NCI-H1092 treated with DMSO at 0.1 percent for 48 hours (cell line): ENCODE data around the gene TMUB2.
A peak's percentile ranks its signal among the peaks of the same experiment; 100 is the strongest.

Source experiments
- DNase-seq: peaks from one replicate; lab custom pipeline; 2025; lab: John Stamatoyannopoulos, UW

The TMUB2 gene

GRCh38 chr17:44202756-44203155, 16.0 kb downstream of the TMUB2 start:
- DNase-seq: no peak

- peak; percentile 10 for DNase-seq
Measured at GRCh38 chr17:44203731-44204440, 17.1 kb downstream of the TMUB2 start.

DNA sequence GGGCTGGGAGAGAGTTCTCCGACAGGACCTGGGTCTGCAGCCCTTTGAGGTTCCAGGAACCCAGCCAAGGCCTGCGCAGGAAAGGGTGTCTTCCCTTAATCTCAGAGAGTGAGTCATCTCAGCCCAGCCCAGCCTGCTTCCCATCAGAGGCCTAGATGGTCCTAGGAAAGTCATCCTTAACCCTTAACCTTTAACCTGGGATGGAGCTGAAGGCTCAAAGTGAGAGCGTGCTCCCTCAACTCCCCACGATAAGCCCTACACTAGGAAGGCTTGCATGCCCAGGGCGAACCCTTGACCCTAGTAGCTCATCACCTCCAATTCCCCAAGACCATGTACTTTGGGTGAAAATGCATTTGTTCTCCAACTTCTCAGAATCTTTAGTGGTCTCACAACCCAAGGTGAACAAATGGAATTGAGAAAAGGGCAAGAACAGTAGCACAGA, 17.7 kb downstream of the TMUB2 start:
- DNase-seq: no peak

DNA sequence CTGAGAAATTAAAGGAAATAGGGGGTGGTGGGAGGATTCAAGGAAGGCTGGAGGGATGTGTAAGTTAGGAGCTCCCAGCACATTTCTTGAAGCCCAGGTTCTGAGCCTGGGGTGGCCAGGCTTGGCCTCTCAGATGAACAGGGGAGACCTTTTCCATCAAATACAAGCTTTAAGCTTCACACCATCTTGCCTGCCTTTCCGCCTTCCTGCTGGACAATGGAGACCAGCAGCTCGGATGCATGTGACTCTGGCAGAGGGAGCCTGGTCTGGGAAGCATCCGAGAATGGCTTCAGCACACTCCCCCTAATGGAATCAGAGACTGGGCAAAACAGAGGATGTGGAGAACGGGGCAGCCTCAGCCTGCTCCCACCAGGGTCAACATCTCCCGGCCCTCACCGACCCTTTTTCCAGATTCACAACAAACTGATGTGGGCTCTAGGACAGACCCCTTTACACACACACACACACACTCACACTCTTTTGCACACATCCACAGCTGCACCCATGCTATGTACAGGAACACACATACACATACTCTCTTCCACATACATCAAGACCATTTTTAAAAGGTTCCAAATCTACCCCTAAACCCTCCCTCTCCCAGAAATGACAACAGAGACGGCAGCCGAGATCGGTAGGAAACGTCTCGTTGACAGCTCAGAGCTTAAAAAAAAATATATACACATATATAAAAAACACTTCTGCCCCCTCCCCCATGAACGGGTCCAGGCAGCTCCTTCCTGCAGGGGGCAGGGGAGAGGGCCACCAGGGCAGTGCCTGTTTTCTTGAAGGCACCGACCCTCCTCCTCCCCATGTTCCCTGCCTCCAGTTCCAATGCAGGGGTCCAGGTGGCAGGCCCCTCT, 19.4 kb downstream of the TMUB2 start:
- no peak for DNase-seq

GRCh38 chr17:44206825-44207155, 20.0 kb downstream of the TMUB2 start:
- no peak for DNase-seq

DNA sequence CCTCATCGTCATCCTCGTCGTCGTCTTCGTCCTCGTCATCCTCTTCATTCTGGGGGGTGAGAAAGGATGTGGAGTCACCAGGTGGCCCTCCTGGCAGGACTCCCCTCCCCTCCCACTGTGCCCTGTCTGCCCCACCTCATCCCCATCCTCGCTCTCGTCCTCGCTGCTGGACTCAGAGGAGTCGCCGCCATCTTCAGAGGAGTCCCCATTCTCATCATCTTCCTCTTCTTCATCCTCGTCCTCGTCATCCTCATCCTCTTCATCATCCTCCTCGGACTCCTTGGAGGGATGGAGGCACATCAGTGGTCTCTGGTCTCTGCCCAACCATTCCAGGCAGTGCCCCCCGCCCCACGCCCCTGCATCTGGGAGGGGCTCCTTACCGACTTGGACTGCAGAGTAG, 20.5 kb downstream of the TMUB2 start:
- DNase-seq: no peak

GRCh38 chr17:44207743-44208142, 21.0 kb downstream of the TMUB2 start:
- DNase-seq: no peak

DNA sequence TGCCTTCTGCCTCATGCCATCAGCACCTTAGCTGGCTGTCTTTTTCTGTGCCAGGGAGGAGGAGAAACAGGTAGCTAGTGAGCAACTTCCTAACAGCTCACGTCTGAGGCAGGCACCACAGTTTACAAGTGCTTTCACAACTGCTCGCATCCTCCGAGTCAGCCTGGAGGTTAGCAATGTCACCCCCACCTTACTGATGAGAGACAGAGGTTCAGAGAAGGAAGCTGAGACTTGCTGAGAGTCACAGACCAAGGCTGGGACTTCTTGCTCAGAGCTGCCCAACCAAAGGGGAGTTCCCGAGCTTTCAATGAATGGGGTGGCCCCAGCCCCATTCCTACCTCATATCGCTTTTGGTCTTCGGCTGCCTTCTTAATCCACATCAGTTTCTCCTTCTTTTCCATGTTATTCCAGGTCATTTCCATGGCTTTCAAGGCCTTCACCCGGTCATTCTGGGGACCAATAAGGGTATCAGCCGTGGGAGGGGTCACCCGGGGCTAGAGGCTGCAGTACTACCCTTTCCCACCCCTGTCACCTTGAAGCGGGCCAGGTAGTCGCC, 23.1 kb downstream of the TMUB2 start:
- DNase-seq: no peak

DNA sequence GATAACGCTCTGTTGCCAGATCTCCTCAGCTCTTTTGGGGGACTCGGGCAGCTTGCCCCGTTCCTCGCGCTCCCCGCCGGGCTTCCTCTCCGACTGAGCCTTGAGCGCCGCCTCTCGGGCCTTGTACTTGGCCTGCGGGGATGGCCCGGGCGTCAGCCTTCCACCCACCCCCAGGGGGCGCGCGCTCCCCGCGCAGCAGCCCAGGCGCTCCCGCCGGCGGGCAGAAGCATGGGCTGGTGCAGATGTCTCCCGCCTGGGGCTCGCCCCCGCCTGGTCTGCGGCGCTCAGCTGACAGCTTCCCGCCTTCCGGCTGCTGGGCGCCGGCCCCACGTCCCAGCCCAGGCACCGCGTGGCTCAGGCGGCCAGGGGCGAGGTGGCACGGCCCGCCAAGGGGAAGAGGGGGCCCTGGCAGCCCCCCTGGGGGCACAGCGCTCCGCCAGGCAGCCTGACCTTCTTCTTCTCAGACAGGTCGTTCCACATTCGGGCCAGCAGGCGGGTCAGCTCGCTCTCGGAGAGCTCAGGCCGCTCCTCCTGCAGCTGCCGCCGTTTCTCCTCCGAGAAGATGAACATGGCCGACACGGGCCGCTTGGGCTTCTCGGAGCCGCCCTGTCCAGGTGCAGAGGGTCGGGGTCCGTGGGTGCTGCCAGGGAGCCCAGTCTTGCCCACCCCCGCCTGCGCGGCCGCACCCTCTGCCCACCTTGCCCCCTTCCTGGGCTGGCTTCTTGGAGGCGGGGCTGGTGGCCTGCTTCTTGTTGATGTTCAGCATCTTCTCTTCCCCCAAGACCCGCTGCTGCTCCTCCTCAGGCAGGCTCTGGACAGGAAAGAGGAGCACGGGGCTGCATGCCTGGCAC, 23.8 kb downstream of the TMUB2 start:
- peak; percentile 58 for DNase-seq

GRCh38 chr17:44211281-44212265, 24.8 kb downstream of the TMUB2 start:
- no peak for DNase-seq

- no peak for DNase-seq
Measured at GRCh38 chr17:44212507-44213402, 26.0 kb downstream of the TMUB2 start.

DNA sequence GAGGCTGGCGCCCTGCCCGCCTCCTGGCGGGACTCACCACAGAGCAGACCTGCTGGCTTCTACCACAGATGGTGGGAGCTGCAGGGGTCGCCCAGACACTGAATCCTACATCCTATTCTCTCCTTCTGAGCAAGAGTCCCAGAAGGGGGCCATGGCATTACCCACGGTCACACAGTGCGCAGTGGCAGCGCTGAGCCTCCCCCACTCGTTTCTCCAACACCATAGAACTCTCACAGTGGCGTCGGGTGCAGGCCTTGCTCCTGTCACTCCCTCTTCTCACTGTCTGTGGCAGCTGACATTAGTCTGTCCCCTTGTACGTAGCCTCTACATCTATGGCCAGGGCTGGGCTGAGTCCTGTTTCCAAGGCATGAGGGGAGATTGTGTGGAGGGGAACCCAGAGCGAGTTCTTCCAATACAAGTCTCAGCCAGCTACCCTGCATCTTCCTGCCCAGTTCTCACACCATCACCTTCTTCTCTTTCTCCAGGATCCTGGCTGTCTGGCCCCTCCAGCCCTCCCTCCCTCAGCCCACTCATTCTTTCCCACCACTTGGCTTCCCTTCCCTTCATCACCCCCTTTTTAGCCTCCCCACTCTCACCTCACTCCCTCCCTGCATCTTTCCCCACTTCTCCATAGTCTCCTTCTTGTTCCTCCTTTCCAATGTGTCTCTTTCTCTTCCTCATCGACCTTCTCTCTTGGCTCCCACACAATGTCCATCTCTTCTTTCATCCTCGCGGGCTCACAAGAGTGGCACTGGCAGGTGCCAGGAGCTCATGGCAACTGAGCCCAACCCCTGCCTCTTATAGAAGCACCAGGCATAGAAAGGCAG, 26.8 kb downstream of the TMUB2 start:
- DNase-seq: no peak

DNA sequence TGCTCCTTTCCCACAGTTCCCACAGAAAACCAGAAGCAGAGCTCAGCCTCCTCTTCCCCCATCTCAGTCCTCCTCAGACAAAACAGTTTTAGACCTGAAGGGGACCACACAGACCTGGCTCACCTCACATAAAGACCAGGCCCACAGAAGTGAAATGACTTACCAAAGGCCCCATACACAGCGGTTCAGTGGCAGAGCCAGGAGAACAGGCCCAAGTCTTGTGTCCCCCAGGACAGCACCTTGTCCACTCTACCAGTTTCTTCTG, 27.4 kb downstream of the TMUB2 start:
- no peak for DNase-seq

DNA sequence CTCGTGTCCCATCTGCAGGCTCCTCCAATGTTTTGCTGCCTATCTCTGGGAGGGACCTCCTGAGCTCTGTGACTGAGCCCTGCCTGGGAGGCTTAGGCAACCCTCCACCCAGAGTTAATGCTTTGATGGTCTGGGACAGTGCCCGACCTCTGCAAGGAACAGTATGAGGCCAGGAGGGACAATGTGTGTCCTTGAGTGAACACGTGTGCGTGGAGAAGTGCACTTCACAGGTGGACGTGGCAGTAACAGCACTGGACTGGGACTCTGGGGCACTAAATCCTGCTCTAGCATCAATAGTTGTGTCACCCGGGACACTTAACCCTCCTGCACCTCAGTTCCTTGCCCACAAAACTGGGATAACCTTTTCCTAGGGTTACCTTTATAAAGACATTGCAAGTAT, 28.1 kb downstream of the TMUB2 start:
- DNase-seq: no peak

GRCh38 chr17:44216173-44216572, 29.4 kb downstream of the TMUB2 start:
- no peak for DNase-seq

DNA sequence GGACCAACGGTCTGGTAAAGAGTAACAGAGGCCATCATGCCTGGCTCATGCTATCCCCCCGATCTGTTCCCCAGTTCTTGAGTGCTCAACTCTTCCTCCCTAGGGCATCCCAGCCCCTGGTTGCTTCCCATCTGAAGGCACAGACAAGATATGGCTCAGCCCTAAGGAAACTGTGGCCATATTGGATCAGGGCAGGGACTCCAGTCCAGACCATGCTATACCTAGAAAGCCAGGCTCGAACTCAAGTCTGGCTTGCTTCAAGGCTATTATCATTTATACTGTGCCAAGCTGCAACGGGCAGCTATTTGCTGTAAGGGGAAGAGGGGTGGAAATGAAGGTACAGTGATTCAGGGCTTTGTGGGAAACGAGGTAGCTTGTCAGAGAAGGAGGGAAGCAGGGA, 29.9 kb downstream of the TMUB2 start:
- no peak for DNase-seq

- DNase-seq: no peak
Measured at GRCh38 chr17:44217738-44218343, 31.1 kb downstream of the TMUB2 start.

DNA sequence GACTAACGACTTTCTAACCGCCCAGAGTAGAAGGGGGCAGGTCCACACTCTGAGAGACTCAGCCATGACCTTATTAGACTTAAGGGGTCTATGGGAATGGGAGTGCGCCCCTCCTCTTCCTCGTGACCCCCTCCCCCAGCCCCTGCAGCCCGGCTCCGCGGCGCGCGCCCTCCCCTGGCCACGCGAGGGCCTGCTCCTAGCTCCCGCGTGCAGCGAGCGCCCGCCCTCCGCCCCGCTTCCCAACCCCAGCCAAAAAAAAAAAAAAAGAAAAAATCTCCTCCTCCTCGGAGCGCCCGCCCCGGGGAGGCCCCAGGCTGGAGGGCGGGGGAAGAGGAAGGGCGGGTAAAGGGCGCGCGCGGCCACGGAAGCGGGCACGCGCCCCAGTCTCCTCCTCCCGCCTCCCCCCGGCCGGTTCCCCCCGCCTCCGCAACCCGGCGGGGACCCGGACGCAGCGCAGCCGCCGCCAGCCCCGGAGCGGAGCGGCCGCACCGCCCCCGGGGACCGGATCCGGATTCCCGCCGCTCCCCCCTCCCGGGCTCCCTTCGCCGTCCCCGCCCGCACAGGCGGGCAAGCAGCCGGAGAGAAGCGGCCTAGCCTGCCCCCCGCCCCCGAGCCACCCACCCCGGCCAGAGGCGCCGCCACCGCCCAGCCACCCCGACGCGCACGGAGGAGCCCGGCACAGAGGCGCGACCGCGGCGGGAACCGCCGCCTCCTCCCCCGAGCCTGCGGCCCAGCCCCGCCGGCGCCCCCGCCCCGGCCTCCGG, 31.8 kb downstream of the TMUB2 start:
- DNase-seq: peak; percentile 92
